K562 (cell line): ENCODE measurements around the gene DNAJB14. TPM values are rescaled to one million over a fixed set of nuclear protein-coding genes. Genes with fewer than 3 reads are reported as not detected.

ENCODE experiments used
- ATAC-seq: fragments of 200-7000 bp; cut with Tn5 transposase; 3 replicates; pipeline ENCODE4 v1.9.1; 2020; ENCODE audit warnings: moderate library complexity
- BruUV-seq: library from RNA; stranded (reverse); fragments of 400-500 nt; replicated peaks from 2 replicates; lab custom pipeline; 2021; lab: Mats Ljungman, UMichigan
- CTCF ChIA-PET: fragments of 300-600 bp; formaldehyde crosslinking; extraction: SDS; loops from one replicate; lab custom pipeline; 2021; ENCODE audit warnings: low intra/inter-chr PET ratio; lab: Yijun Ruan, JAX
- POLR2A ChIA-PET: fragments of 300-600, 350-650 bp; sonication (Branson Sonifier 250); formaldehyde crosslinking; extraction: SDS; loops from one replicate; lab custom pipeline; 2021; ENCODE audit warnings: antibody characterized with exemption, inconsistent platforms; lab: Yijun Ruan, JAX
- DNase-seq, 4 experiments: peaks; one replicate each; pipeline versions ENCODE4 v3.0.0 to v3.0.0-alpha.2; 2011 to 2018; ENCODE audit warnings: low spot score in 3 of 4, mixed read lengths in 3 of 4; ENCODE audit errors: extremely low read depth in 1 of 4
- FAIRE-seq: peaks from 2 replicates; lab custom pipeline; 2011; peaks lifted over from hg19 to GRCh38; lab: Jason Lieb, UNC
- H2AFZ ChIP-seq: 2 replicates; pipeline ENCODE4 v1.6.0; 2011; ENCODE audit warnings: low read depth, low read length, control low read depth, inconsistent platforms
- H3K27ac ChIP-seq: fragments of 200-600 bp; 3 replicates; pipeline ENCODE4 v1.8.0; 2011; ENCODE audit warnings: low read depth, mild to moderate bottlenecking, control low read depth, inconsistent platforms, low read length, moderate library complexity, mixed read lengths; ENCODE audit errors: extremely low read depth
- H3K27me3 ChIP-seq, 2 experiments: fragments of 300-600 bp in 1 of 2; 2 replicates in 1 of 2; 3 replicates in 1 of 2; pipeline versions ENCODE4 v1.6.0 to v1.8.0; 2011; ENCODE audit warnings: inconsistent platforms in 2 of 2, low read length in 2 of 2, mild to moderate bottlenecking in 1 of 2, mixed read lengths in 1 of 2, moderate library complexity in 1 of 2; ENCODE audit not compliant: control insufficient read depth in 2 of 2, insufficient read depth in 2 of 2
- H3K36me3 ChIP-seq: fragments of 300-600 bp; 3 replicates; pipeline ENCODE4 v1.8.0; 2011; ENCODE audit warnings: mild to moderate bottlenecking, low read length, inconsistent platforms; ENCODE audit not compliant: control insufficient read depth, insufficient read depth
- H3K4me1 ChIP-seq, 2 experiments: fragments of 200-600 bp in 1 of 2; replicated peaks in 1 of 2; 2 replicates in 1 of 2; 3 replicates in 1 of 2; pipeline versions ENCODE4 v1.5.1 to v1.8.0; 2011; ENCODE audit warnings: inconsistent platforms in 2 of 2, low read length in 2 of 2, mild to moderate bottlenecking in 1 of 2, mixed read lengths in 1 of 2, moderate library complexity in 1 of 2; ENCODE audit not compliant: control insufficient read depth in 2 of 2, insufficient read depth in 2 of 2
- H3K4me2 ChIP-seq: 2 replicates; pipeline ENCODE4 v1.6.1; 2011; ENCODE audit warnings: low read length, control low read depth, inconsistent platforms, mixed read lengths; ENCODE audit not compliant: insufficient read depth
- H3K4me3 ChIP-seq: fragments of 200-600 bp; sonication (generic), shearing (Covaris generic); 2 replicates; pipeline ENCODE4 v1.5.1; 2016; ENCODE audit warnings: control low read depth, inconsistent platforms
- H3K79me2 ChIP-seq: fragments of 200-600 bp; 3 replicates; pipeline ENCODE4 v1.8.0; 2011; ENCODE audit warnings: low read length, inconsistent platforms; ENCODE audit not compliant: control insufficient read depth, insufficient read depth
- H3K9ac ChIP-seq, 2 experiments: 2 replicates each; pipeline versions ENCODE4 v1.6.0 to v1.6.1; 2011; ENCODE audit warnings: low read depth in 2 of 2, low read length in 2 of 2, control low read depth in 1 of 2, inconsistent platforms in 1 of 2, mild to moderate bottlenecking in 1 of 2, mixed read lengths in 1 of 2; ENCODE audit not compliant: insufficient read depth in 1 of 2
- H3K9me1 ChIP-seq: one replicate; pipeline ENCODE4 v1.6.0; 2011; ENCODE audit warnings: inconsistent platforms, mild to moderate bottlenecking, low read length, moderate library complexity; ENCODE audit not compliant: control insufficient read depth, insufficient read depth
- H3K9me3 ChIP-seq: replicated peaks from 2 replicates; pipeline ENCODE4 v1.5.1; 2011; ENCODE audit warnings: low read depth, low read length, inconsistent platforms; ENCODE audit not compliant: control insufficient read depth, insufficient read depth
- H4K20me1 ChIP-seq: replicated peaks from 2 replicates; pipeline ENCODE4 v1.6.1; 2011; ENCODE audit warnings: low read length, inconsistent platforms, mixed read lengths; ENCODE audit not compliant: control insufficient read depth, insufficient read depth
- CSDE1 ChIP-seq, 2 experiments: fragments of 450-650 bp; IDR thresholded peaks; 2 replicates each; pipeline ENCODE4 v1.6.1; 2016; ENCODE audit warnings: mild to moderate bottlenecking in 1 of 2
- DACH1 ChIP-seq: fragments of 450-650 bp; IDR thresholded peaks from 2 replicates; pipeline ENCODE4 v1.6.1; 2018; ENCODE audit not compliant: partially characterized antibody
- GATA2 ChIP-seq: sonication (generic); formaldehyde crosslinking; IDR thresholded peaks from 2 replicates; pipeline ENCODE4 v1.4.0; 2020; ENCODE audit warnings: mild to moderate bottlenecking, missing genetic modification reagents
- HDAC1 ChIP-seq, 2 experiments: fragments of 450-650 bp; IDR thresholded peaks; 2 replicates each; pipeline ENCODE4 v1.6.1; 2016 to 2017; ENCODE audit warnings: inconsistent platforms in 1 of 2, mild to moderate bottlenecking in 1 of 2, moderate library complexity in 1 of 2
- IFI16 ChIP-seq: fragments of 250-450 bp; sonication (Bioruptor Pico); IDR thresholded peaks from 2 replicates; pipeline ENCODE4 v2.1.2; 2022; ENCODE audit warnings: mild to moderate bottlenecking, inconsistent platforms
- LCOR ChIP-seq: sonication (generic); formaldehyde crosslinking; IDR thresholded peaks from 2 replicates; pipeline ENCODE4 v1.8.0; 2022; ENCODE audit warnings: mild to moderate bottlenecking, missing genetic modification reagents
- SMAD1 ChIP-seq: fragments of 150-350 bp; IDR thresholded peaks from 2 replicates; pipeline ENCODE4 v1.6.1; 2014; ENCODE audit warnings: low read length, low read depth; ENCODE audit not compliant: partially characterized antibody
- SP2 ChIP-seq: IDR thresholded peaks from 2 replicates; pipeline ENCODE4 v1.6.1; 2011; ENCODE audit warnings: mild to moderate bottlenecking, low read depth, low read length, moderate library complexity; ENCODE audit not compliant: poor library complexity, severe bottlenecking; ENCODE audit errors: extremely low read depth
- ZBTB1 ChIP-seq: sonication (generic); formaldehyde crosslinking; IDR thresholded peaks from 2 replicates; pipeline ENCODE4 v1.8.1; 2023; ENCODE audit warnings: missing genetic modification reagents, low read depth, mild to moderate bottlenecking, borderline replicate concordance
- ZNF124 ChIP-seq: sonication (generic); formaldehyde crosslinking; IDR thresholded peaks from 2 replicates; pipeline ENCODE4 v1.8.1; 2022; ENCODE audit warnings: missing genetic modification reagents
- ZNF75A ChIP-seq: fragments of 450-650 bp; formaldehyde crosslinking; IDR thresholded peaks from 2 replicates; pipeline ENCODE4 v1.4.0; 2020; ENCODE audit warnings: mild to moderate bottlenecking
- WGBS: fragments of 100-300 bp; shearing (Covaris generic); methylation state at CpG from one replicate; pipeline ENCODE4 v1.1.6; 2016; ENCODE audit warnings: low coverage, mixed read lengths; ENCODE audit not compliant: insufficient coverage; ENCODE audit errors: missing lambda C conversion rate; 5-methylcytosine and 5-hydroxymethylcytosine counted together
- in situ Hi-C: fragments of 300-500 bp; cut with MboI; formaldehyde crosslinking; loops from 4 replicates; pipeline ENCODE4 v1.15.0; 2018; ENCODE audit warnings: inconsistent platforms, mixed read lengths
- intact Hi-C: fragments of 100-400 bp; cut with micrococcal nuclease; formaldehyde crosslinking; loops from 2 replicates; pipeline ENCODE4 v1.14.2; 2022
- polyA plus RNA-seq, 8 experiments: library from polyadenylated mRNA; depleted of rRNA in 4 of 8; stranded (reverse) in 5 of 8; unstranded in 3 of 8; fragments of >200 nt; fragmentation: Nextera tagmentation in 2 of 8; fragmentation: Illumina TruSeq in 1 of 8; extraction: Ambion mirVana in 2 of 8; extraction: Trizol in 1 of 8; gene quantifications; 2 replicates each; pipeline versions ENCODE4 v1.2.1 to v1.2.3, GENCODE V29; 2011 to 2014; ENCODE audit warnings: inconsistent platforms in 1 of 8, missing spikeins in 1 of 8
- total RNA-seq, 7 experiments: library from RNA; depleted of rRNA in 6 of 7; stranded (reverse); fragments of >200 nt in 6 of 7; fragmentation: Illumina TruSeq in 2 of 7; extraction: Trizol in 2 of 7; gene quantifications; 2 replicates each; pipeline versions ENCODE4 v1.2.1 to v1.2.3, GENCODE V29; 2011 to 2021; ENCODE audit warnings: low replicate concordance in 1 of 7
- TF ChIP-seq, protein P1 (sequence below): sonication (generic); formaldehyde crosslinking; IDR thresholded peaks from 2 replicates; pipeline ENCODE4 v1.8.0; 2022; ENCODE audit warnings: mild to moderate bottlenecking, missing genetic modification reagents

DNAJB14 gene
- total and polyA plus RNA-seq, 9 of the 15 experiments (the other 6 are each of a cell fraction or from before 2014, with no cell fraction given), result 5.5 to 28.0 (median 12.7) TPM

DNA sequence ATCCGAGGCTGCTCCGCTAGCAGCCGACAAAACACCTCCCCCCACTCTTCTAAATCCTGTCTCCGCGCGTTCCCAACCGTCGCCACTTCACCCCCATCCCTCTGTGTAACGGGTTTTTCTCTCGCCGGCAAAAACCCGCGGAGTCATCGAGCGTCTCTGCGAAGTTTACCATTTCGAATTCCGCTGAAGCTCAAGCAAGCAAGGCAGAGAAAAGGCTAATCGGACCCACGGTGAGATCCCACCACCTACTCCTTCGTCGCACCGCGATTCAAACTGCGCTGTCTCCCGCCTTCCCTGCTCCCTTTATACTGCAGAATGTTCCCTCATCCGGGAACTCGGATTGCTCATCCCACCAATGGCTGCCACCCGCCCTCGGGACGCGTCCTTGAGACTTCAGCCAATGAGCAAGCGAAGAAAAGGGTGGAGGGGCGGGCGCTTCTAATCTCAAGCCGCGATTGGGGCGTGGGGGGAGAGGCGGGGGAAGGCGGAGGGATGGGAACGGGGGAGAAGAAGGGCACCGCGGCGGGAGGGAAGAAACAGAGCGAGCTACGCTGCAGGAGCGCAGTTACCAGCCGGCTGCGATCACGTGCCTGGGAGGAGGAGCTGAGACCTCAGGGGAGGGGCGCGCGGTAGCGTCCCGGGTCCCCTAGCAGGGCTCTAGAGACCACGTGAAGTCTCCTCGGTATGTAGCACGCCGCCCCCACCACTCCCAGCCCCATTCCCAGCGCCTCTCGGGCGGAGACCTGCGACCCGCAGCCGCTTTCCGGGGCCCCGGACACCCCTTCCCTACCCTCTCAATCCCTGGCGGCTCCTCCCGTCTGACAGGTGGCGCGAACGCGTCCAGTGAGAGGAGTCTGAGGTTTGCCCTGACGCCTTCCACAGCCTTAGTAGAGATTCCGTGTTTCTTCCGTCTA is 3.8 kb upstream of the DNAJB14 start, which contains the start of gene H2AZ1 (continued):
- TF ChIP-seq ZNF124 (CRISPR knock-in tag), result no peak
- TF ChIP-seq, protein P1, sequence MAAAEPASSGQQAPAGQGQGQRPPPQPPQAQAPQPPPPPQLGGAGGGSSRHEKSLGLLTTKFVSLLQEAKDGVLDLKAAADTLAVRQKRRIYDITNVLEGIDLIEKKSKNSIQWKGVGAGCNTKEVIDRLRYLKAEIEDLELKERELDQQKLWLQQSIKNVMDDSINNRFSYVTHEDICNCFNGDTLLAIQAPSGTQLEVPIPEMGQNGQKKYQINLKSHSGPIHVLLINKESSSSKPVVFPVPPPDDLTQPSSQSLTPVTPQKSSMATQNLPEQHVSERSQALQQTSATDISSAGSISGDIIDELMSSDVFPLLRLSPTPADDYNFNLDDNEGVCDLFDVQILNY (CRISPR knock-in tag), result peak; percentile 82; the same call in 1 of the 2 replicates
- peak in 1 of 2 experiments; percentile 62; a peak in 2 of 4 replicates for TF ChIP-seq HDAC1 (IDR thresholded peaks at IDR 0.05)
- TF ChIP-seq SMAD1, result peak; percentile 92

DNA sequence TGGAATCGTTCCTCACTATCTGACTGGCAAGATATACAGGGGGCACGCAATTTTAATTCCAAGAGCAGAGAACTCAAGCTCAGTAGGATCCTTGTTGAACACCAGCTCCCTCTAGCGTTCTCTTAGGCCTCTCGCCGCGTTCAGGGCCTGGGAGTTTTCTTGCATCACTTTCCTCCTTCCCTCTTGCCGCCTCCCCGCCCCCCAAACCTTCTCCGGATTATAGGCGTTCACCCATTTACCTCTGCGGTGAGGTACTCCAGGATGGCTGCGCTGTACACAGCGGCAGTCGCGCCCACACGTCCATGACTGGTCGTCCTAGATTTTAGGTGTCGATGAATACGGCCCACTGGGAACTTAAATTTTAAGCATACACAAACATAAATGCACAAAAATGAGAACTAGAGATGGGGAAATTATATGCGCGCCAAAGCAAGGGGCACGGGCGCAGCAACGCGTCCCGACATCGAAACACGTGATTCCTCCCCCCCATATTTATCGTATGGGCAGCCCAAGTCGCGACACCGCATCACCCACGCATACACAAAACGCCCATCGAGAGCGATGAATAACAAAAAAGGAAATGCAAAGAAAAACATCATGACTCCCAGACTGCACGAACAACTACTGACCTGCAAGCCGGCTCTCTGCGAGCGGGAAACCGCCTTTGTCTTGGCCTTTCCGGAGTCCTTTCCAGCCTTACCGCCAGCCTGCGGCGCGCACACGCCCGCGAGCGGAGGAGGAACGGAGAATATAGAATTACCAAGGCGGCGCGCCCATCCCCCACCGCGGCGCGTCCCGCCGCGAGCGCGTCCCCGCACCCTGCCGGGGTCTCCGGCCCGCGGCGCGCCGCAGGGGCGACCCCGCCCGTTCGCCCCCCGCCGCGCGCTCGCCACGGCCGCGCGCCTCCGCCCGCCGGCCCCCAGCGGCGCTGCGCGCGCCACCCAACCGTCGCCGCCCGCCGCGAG is 2.9 kb upstream of the DNAJB14 start:
- DNase-seq (peak; percentile 75 to 95 (median 78)), FAIRE-seq (peak; percentile 91), ATAC-seq (peak; percentile 54)
- ChIA-PET CTCF (interaction anchor here (1.2 kb wide), 1 partner anchor 389 kb away, joined by 3 read pairs; no protein-coding TSS in a partner anchor), POLR2A (interaction anchor here (0.6 to 2.0 kb wide), 33 partner anchors 9 to 1754 kb away, joined by 3 to 12 read pairs (median 3); partner anchors contain the start of genes DAPP1, LAMTOR3, RAP1GDS1 and TRMT10A)
- Histone ChIP-seq H2AFZ (peak overlapping the region; percentile 79), H3K27ac (peak overlapping the region; percentile 99), H4K20me1 (peaks cover 14% of the 10 kb centered on the region), H3K9ac (peak overlapping the region; percentile 97 to 98), H3K79me2 (peaks cover 66% of the 10 kb centered on the region), H3K4me1 (peaks cover 14 to 19% of the 10 kb centered on the region in 2 experiments), H3K4me2 (peak overlapping the region; percentile 93), H3K27me3 (no peaks in the 10 kb centered on the region), H3K9me1 (no peaks in the 10 kb centered on the region), H3K4me3 (peak overlapping the region; percentile 62), H3K9me3 (no peaks in the 10 kb centered on the region), H3K36me3 (peaks cover 23% of the 10 kb centered on the region)
- 1% methylated on average over 76 of the region's 98 CpGs for WGBS
- in situ Hi-C loops, result no loop called here
- TSS peak; percentile 43 for BruUV-seq
- intact Hi-C loops, result loop anchor here (1.0 to 5.0 kb wide), 5 partner anchors 55 to 387 kb away; partner anchors contain the start of genes LAMTOR3 and TRMT10A
- TF ChIP-seq ZNF75A (CRISPR knock-in tag), result no peak
- no peak for TF ChIP-seq IFI16 (CRISPR knock-in tag)
- peak in 1 of 2 experiments; percentile 46; a peak in 1 of 4 replicates for TF ChIP-seq CSDE1 (IDR thresholded peaks at IDR 0.05)
- TF ChIP-seq ZBTB1 (CRISPR knock-in tag), result no peak
- TF ChIP-seq DACH1, result no peak
- TF ChIP-seq GATA2, result no peak
- no peak for TF ChIP-seq SP2
- peak; percentile 90 for TF ChIP-seq LCOR (CRISPR knock-in tag)
